HG02571 (cell line): ENCODE measurements around the gene NOVA1.
"Not testable (repeated sequence)": the region's sequence is repeated elsewhere in the genome, so short reads cannot be mapped to it uniquely, and the experiment has no call there.

Experiments used
- ATAC-seq: cut with Tn5 transposase; IDR thresholded peaks from one replicate; pipeline ENCODE4 v1.9.1; 2021; ENCODE audit warnings: mild to moderate bottlenecking, moderate library complexity; ENCODE audit not compliant: unreplicated experiment

The NOVA1 gene, protein sequence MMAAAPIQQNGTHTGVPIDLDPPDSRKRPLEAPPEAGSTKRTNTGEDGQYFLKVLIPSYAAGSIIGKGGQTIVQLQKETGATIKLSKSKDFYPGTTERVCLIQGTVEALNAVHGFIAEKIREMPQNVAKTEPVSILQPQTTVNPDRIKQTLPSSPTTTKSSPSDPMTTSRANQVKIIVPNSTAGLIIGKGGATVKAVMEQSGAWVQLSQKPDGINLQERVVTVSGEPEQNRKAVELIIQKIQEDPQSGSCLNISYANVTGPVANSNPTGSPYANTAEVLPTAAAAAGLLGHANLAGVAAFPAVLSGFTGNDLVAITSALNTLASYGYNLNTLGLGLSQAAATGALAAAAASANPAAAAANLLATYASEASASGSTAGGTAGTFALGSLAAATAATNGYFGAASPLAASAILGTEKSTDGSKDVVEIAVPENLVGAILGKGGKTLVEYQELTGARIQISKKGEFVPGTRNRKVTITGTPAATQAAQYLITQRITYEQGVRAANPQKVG

DNA sequence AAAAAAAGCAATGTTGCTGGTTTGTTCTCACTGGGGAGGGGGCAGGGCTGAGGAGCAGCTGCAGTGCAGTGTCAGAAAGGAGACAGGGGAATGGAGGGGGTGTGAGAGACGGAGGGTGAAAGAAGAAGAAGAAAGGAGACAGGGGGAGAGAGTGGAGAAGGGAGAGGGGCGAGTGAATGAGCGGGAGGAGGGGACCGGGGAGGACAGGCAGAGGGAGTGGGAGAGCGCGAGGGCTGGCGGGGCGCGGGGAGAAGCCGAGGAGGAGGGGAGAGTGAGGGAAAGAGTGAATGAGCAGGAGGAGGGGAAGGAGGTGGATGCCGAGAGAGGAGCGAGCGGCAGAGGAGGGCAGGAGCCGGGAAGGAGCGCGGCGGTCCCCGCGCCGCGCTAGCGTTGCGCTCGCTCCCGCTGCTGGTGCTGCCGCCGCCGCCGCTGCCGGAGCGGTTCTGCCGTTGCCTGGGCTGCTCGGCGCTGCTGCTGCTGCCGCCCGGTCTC is at the start of gene NOVA1:
Gene NOVA1, minus strand, starts transcription at position 445 of the 492 bp plus-strand sequence. CDS start 597 bp downstream, outside the sequence.
- no peak for ATAC-seq

DNA sequence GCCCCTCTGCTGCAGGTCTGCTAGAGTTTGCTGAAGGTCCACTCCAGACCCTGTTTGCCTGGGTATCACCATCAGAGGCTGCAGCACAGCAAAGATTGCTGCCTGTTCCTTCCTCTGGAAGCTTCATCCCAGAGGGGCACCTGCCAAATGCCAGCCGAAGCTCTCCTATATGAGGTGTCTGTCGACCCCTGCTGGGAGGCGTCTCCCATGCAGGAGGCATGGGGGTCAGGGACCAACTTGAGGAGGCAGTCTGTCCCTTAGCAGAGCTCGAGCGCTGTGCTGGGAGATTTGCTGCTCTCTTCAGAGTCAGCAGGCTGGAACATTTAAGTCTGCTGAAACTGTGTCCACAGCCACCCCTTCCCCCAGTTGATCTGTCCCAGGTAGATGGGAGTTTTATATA is 47.2 kb upstream of the NOVA1 start:
- not testable (repeated sequence) for ATAC-seq

GRCh38 chr14:26636561-26636960 is 38.7 kb upstream of the NOVA1 start:
- no peak for ATAC-seq

DNA sequence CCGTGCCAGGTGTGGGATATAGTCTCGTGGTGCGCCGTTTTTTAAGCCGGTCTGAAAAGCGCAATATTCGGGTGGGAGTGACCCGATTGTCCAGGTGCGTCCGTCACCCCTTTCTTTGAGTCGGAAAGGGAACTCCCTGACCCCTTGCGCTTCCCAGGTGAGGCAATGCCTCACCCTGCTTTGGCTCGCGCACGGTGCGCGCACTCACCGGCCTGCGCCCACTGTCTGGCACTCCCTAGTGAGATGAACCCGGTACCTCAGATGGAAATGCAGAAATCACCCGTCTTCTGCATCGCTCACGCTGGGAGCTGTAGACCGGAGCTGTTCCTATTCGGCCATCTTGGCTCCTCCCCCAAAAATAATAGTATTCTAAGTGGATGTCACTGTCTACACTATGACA is 37.1 kb upstream of the NOVA1 start:
- not testable (repeated sequence) for ATAC-seq

- no peak for ATAC-seq
Observed at GRCh38 chr14:26626256-26626655, 28.4 kb upstream of the NOVA1 start.

DNA sequence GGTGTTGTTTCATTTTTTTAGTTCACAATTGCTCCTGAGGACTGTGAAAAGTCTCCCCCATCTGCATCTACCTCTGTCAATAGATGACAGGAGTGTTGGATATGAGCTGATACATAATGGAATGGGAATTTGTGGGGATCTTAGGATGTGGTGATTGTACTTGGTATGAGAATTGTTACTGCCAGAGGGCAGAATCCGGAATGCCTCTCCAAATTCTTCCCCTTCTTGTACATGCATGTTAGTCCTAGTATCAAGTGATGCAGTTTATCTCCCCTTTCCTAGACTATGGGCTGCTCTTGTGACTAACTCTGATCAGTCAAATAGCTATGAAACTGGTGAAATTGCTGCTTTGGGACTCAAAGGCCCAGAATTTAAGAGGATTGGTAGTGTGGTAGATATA is 24.8 kb upstream of the NOVA1 start:
- no peak for ATAC-seq

- ATAC-seq, result no peak
Observed at GRCh38 chr14:26621807-26622560, 24.2 kb upstream of the NOVA1 start.

- no peak for ATAC-seq
Observed at GRCh38 chr14:26621364-26621763, 23.5 kb upstream of the NOVA1 start.

GRCh38 chr14:26611259-26611658 is 13.4 kb upstream of the NOVA1 start:
- no peak for ATAC-seq

- ATAC-seq, result no peak
Observed at GRCh38 chr14:26606729-26607312, 9.0 kb upstream of the NOVA1 start.

GRCh38 chr14:26605602-26606001 is 7.8 kb upstream of the NOVA1 start:
- no peak for ATAC-seq

GRCh38 chr14:26602902-26603301 is 5.1 kb upstream of the NOVA1 start:
- no peak for ATAC-seq

- no peak for ATAC-seq
Observed at GRCh38 chr14:26601856-26602255, 4.0 kb upstream of the NOVA1 start.

DNA sequence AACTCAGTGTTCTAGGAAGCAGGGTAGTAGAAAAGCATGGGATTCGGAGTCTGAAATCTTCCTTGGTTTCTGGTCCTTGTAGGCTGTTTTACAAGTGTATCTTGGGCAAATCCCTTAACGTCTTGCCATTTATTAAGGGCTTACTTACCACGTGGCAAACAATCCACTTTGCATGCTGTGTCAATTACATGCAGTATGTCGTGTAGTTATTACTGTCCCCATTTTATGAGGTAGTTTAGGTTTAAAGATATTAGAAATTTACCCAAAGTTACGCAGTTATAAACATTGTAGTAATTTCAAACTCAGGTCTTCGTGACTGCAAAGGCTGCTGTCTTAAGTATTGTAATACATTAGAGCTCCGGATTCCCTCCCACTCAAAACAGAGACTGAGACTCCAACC is 1.5 kb upstream of the NOVA1 start:
- no peak for ATAC-seq

DNA sequence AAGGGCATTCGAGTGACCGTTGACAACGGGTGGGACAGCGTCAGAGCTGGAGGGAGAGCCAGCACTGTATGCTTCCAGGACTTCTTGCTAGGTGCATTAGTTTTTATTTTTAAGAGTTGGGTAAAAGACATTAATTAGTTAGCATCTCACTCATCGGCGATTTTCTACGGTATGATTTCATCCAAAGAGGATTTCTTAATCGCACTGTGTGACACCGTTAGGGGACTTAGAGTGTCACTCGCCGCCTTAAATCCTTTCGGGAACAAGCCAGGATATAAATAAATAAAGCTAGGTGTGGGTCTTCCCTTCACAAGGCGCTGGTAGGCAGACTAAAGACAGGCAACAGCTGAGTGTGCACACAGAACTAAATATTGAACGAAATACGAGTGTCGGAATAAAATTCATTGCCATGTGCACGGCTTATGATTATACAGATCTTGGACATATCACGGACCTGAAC is 869 bp upstream of the NOVA1 start:
- ATAC-seq, result no peak

- no peak for ATAC-seq
Observed at GRCh38 chr14:26598081-26598671, 343 bp upstream of the NOVA1 start.

GRCh38 chr14:26597071-26597588 is 703 bp downstream of the NOVA1 start:
- no peak for ATAC-seq

DNA sequence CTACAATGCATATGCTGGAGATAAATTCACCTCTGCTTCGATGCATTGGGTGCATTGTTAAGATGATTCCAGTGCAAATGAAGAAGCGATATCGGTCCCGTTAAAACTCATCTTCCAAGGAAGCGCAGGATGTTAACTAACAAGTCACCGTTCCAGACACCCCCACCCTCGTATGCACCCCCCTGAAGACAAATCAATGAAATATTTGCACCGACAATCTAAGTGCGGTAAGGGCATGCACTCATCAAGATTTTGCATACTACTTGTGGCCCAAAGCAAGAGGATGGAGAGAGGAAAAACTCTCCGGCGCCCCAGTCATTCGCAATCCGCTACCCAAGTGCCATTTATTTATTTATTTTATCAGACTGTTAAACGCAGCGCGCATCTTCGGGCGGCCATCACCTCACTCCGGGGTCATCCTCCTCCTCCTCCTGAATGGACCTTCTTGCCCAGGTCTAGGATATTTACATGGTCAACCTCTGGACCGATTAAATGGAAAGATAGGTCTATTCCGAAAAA is 1.2 kb downstream of the NOVA1 start:
- no peak for ATAC-seq

GRCh38 chr14:26595926-26596542 is 1.8 kb downstream of the NOVA1 start:
- ATAC-seq, result no peak
